NCI-H526 treated with DMSO at 0.1 percent for 48 hours (cell line): ENCODE data around the gene GMDS.

ENCODE experiments used
- DNase-seq: peaks from one replicate; lab custom pipeline; 2025; lab: John Stamatoyannopoulos, UW

The GMDS gene

DNA sequence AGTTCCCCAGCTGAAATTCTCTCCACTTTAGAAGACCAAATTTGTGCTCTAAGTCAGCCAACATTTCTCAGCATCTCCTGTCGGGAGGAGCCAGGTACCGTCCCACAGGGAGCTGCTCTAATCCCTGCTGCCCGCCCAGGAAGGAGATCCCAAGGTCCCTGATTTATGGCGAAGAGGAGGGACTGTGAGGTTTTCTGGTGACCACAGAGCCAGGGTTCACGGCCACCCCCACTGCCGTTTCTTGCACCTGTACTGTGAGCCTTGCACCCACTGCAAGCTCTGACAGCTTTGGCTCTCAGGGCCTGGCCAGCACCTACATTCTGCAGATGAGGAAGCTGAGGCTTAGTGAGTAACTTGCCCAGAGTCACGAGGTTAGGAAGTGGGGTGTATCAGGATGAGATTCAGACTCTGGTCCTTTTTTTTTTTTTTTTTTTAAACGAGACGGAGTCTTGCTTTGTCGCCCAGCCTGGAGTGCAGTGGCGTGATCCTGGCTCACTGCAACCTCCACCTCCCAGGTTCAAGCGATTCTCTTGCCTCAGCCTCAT is 600.8 kb downstream of the GMDS start:
- no peak for DNase-seq

DNA sequence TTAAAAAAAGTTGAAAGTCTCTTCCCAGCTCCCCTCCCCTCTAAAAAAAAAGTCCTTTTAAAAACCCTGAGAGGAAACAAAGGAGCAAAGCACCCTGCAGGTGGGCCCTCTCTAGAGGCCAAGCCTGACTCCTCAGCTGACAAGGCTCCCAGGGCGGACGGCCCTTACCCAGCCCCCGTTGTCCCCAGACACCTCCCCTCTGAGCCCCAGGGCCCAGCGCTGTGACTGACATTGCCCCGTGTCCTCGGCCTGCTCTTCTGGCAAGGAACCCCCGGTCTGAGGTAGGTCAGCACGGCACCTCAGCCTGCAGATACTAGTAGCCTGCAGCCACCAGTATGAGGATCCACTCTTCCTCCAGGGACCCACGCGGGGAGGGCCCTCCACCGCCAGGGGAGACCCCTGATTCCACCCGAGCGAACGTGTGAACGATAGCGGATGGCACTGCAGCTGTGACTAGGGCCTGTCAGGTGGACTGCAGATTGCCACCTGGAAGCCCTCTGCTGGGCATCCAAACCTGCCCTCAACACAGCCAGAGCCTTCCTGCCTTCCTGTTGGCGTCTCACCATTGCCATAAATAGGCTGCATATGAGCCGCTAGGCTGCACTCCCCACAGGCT is 601.5 kb downstream of the GMDS start:
- no peak for DNase-seq

DNA sequence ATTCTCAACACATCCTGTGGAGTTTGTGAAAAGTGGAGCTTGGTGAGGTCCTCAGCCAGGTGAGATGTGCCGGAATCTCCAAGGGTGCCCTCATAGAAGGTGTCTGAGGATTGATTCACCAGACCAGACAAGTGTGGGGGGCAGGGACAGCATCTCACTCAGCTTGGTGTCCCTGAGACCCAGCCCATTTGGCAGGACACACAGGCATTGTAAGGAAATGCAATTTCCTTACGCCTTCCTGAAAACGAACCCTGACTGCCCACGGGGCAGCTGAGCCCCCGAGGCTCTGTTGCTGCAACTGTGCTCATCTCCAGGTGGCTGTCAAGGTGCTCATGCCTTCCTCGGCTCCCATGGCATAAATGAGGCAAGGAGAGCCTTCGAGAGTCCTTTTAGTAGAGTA is 602.3 kb downstream of the GMDS start:
- no peak for DNase-seq

DNA sequence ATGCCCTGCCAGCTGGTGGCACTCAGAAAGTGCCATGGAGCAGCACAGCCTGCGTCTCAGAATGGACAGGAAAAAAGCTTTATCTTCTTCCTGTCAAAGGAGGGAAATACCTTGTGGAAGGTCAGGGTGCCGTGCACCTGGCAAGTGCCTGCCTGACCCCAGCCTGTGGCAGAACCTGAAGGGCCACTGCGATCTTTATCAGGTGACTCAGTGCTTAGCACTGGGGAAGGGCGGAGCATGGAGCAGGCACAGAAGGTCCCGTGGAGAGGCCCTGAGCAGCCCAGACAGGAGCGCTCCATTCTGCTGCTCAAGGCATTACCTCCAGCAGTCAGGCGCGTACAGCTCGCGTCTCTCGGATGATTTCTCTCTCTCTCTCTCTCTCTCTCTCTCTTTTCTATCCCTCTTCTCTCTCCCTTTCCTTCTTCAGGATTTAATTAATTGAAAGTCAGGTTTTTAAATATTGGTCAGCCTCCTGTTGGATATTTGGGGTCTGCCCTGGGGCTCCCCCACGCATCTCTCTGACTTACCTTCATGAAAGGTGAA is 604.0 kb downstream of the GMDS start:
- DNase-seq, result no peak

DNA sequence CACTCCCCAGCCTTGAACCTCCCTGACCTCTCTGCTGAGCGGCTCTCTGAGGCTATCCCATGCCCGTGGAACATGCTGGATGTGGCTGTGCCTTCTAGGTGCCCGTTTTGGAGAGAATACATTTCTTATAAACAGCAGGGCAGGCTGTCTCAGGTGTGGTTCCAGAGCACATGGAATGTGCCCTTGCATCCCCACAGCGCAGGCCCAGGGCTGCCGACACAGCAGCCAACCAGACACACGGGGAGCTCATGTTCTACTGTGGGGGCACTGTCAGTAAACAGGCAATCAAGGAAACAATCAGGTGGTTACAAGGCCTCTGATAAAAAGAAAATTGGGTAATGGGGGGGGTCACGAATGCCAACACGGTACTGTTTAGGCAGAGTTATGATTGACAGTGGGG is 604.9 kb downstream of the GMDS start:
- DNase-seq, result no peak

DNA sequence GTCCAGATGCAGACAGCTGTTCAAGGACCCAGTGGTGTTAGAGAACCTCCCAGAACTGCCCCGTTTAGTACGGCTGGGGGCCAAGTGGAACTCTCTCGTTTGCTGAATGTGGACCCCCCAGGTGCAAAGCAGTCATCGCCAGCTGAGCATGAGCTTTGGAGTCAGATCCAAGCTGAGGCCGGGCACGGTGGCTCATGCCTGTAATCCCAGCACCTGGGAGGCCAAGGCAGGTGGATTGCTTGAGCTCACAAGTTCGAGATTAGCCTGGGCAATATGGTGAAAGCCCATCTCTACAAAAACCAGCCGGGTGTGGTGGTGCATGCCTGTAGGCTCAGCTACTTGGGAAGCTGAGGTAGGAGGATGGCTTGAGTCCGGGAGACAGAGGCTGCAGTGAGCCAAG is 606.0 kb downstream of the GMDS start:
- no peak for DNase-seq

DNA sequence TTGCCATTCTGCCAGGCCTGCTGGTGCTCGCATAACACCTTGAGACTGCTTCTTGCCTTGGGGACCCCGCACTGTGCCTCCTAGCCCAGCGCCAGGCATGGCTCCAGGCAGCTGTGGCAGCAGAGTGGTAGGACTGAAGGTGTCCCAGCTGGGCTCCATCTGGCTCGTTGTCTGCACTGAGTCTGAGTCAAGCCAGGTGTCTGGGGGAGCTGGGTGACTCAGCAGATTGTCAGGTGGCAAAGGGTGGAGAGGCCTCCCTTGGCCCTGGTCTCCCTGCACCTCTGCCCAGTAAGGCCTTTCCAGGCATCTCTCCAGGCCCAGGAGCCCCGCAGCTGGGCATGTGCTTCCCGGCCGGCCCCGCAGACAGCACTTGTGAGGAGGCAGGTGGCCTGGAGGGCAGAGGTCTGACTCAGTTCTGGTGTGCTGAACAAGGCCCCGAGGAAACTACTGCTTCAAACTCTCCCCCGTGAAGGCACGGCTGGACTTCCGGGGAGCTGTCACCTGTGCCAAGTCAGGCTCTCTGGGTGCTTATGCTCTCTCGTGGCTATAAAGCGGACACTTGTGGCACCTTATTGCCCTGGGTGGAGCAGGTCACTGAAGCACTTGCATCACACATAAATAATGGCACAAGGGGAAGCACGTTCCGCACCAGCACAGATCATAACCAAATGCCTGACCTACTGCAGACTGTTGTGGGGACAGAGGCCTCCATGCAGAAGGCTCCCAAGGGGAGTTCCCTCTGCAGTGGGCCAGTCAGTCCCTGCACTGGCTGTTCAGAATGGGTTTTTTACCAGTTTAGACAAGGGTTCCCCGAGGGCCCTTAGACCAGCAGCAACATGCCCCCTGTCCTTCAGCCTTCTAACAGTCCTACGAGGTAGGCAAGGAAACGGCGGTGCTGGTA is 608.2 kb downstream of the GMDS start:
- DNase-seq, result no peak

DNA sequence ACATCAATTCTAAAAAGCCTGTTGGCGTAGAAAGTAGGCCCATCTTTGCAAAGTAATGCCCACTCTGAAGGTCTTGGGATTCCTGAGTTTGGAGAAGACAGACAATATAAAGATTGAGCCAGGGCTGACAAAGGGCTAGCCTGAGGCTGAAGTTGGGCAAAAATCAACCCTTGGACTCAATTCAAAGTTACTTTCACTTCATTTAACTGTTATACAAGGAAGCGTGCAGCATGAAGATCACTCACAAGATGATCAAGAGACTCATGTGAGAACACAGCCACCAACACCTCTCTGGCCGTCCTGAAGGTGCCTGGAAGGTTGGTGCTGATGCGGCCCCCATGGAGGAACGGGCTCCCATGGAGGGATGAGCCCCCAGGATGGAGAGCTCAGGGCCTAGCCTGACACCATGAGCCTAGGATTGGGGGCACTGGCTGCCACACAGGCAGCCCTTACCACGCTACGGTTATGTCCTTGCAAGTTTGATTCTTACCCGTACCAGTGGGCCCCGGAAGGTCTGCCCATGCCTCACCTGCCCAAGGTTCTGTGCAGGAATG is 609.1 kb downstream of the GMDS start:
- no peak for DNase-seq

DNA sequence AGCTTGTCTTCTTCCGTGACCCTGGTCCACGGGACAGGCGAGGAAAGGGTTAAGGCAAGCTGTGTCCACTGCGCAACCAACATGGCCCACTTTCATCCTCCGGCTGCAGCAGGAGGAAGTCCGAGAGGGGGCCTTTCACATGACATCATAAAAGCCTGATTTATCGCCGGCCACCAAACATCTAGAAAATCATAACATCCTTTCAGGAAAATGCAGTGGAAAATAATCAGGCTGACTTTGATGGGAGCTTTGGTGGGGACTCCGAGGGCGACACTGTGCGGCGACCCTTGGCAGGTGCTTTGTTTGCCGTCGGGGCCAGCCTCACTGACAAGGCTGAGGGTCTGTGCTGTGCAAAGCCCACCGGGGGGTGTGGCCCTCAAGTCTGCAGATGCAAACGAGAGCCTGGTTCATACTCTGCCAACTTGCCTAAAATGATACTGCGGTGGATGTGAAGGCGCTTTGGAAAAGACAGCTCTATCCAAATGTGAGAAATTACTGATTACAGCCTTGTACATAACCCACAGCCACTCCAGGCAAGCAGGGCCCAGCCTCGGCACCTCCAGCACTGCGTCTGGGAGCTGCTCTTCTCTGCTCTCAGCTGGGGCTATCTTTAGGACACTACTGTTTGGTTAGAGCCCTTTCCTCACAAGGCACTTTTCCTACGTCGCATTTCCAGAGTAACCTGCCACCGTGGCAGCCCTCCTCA is 609.9 kb downstream of the GMDS start:
- DNase-seq, result no peak

DNA sequence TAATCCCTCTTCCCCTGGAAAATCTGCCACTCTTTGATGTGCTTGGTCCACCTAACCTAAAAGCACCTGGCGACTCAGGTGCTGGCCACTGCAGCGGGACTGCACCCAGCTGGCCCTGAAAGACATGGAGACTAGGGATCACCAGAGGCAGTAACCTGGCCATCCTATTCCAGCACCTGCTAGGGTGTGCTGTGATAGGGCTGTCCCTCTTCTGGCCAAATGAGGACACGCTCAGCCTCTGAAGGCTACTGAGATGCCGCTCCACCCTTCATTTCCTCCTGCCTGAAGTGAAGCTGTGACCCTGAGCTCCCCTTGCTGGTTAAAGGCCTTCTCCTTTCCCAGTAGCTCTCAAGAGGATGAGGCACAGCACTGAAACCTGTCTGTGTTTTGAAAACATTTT is 611.3 kb downstream of the GMDS start:
- DNase-seq, result no peak

DNA sequence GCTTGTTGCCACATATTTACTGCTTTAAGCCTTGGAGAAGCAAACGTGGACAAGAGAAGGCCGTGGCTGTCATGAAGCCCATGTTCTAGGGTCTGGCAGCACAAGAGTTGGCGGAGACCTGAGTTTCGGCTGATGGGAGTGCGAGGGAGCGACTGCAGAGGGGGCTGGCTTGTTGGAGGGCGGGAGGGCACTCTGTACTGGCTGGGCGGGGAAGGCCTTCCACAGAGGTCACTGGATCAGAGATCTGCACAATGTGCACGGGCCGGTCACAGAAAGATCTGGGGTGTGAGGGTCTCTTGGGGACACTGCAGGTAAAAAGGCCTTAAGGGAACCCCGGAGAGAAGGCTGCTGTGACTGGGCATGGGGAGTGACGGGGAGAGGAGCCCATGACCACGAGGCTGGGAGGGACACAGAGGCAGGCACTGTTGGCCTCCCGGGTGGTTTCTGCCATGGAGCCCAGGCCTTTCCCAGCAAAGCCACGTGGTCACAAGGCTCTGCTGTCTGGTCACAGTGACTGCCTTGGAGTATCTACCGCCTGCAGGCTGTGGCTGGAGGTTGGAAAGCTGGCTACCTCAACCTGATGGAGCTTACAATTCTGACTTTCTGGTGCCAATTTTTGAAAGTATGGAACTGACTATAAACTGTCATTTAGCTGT is 611.9 kb downstream of the GMDS start:
- no peak for DNase-seq

DNA sequence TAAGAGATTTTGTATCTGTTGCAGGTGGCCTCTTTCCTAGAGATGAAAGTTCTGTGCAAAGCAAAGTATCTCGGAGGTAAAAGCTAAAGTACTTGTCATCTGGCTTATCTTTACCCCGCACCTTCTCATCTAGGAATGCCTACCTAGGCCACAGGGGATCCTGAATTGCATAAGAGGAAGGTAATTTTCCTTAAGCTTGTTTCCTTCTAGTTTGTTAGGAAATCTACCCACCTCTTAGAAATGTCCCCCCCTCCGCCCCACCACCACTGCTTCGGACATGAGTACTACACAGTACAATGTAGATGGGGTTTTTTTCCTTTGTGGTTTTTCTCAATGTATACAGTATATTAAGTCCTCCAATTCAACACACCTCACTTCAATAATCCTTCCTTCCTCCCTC is 614.2 kb downstream of the GMDS start:
- no peak for DNase-seq

DNA sequence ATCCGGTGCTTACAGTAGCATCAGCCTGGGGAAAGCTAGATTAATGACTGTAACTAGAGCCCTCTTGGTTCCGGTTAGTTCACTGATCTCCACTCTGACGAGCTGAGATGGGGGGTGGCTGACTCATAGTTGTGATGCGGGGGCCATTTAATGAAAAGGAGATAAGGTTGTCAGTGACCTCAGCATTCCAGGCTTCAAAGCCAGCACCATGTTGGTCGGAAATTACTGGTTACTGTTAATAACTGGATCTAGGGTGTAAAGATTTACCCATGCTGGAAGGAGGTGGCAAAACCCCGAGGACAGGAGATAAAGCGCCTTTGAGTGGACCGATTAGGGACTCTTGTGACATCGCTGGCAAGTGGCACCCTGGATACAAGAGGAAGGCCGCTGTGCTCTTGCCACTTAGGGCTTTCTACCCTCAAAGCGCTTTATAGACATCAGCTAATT is 614.6 kb downstream of the GMDS start:
- DNase-seq, result no peak

DNA sequence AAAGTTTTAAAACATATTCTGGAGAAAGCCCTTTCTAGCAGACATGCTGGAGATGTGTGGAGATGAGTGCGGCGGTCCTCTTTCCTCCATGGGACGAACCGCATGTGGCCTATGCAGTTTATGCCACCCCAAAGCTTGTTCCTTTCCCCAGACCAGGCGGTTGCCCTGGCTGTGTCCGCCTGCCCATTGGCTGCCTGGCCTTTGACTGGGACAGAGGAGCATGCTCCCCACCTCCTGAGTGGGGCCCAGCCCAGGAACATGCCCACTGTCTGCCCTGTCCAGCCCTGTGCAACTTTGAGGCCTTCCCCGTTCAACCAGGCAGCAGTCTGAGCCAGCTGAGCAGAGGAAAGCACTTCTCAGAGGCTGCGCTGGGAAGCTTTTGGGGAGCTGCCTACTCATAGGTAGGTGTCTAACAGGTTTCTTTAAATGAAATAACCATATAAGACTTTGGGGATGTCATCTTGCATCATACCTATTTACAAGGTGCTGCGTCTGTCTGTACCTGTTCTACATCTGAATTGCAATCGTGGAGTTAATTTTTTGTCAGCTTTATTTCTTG is 615.1 kb downstream of the GMDS start:
- no peak for DNase-seq

DNA sequence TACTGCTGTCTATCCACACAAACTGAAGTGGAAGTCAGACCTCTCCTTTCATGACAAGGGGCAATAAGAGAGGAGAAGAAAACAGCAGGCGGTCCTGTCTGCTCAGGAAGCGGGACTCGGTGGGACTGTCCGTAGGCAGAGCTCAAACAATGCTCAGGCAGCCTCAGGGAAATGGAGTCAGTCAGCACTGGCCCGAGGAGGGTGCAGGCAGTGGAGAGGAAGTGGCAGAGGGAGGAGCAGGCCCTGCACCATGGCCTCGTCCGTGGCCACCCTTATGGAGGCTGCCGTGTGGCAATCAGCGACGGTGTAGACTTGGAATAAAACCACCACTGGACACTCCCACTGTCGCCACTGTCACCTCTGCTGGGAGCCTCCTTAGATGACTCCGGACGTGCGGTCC is 616.1 kb downstream of the GMDS start:
- no peak for DNase-seq

DNA sequence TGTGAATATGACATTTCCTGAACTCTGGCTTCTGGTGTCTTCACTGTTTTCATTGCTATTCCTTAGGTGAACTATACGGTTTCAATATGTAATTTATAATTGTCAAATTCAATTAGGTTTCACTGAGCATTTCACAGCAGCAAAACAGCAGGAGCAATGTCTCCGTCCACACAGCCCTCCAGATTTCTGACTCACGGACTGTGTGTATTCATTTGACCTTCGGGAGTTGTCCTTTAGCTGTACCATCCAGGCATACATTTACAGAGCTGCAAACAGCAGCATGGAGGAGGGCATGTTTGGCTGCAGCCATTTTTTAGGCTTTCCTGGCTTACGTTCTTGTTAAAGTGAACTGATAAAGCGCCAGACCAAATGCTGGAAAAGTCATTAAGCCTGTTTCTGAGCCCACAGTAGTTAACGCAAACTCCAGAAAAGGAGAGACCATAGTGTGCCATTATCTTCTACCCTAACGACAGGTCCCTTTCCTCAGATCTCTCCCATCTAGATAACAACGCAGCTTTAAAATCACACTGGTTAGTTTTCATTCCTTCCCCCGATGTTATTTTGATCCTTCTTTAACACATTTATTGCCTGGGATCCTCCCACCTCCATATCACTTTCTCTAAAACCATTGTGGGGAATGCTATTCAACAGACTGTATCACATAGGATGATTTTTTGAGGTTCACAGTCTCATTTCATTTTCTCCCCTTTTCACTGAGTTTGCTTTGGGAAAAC is 617.4 kb downstream of the GMDS start:
- no peak for DNase-seq

DNA sequence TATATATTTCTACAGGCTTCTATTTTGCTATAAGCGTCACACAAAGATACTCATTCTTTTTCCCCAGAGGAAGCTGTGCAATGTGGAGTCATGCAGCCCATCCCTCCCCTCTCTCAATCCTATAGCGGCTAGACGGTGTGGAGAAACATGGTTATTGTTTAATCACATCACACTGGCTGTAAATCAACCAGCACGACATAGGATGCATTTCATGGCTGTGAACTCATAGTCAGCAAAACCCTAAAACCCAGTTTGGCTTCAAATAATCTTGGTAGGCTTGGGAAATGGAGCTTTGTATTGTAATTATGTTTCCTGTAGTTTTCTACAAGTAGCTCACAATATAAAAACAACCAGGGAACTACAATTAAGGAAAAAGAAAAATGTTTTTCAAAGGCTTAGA is 618.9 kb downstream of the GMDS start:
- no peak for DNase-seq

DNA sequence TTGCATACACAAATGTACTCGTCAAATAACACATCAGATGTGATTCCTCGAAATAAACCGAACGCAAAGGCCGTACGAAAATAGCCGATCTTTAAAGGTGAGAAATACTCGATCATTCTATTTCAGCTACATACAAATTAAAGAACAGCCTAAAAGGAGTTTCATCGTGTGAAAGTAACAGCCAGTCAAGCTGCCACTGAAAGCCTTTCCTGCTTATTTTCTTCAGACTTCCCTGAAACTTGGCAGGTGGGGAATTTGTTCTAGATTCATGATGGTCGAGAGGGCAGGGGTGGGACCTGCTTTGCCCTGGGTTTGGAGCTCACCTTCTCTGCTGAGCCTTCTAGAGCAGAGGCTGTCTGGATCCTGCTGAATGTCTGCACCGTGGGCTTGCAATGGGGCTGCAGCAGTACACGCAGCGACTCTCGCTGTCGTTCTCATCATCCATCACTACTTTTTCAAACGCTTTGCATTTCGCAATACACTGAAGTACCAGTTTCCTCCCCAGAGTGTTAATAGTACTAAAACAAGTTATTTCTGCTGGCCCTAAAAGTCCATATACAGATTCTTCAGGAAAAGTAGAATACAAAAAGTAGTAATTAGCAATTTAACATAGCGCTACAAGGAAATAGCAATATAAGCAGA is 619.5 kb downstream of the GMDS start:
- DNase-seq, result no peak

DNA sequence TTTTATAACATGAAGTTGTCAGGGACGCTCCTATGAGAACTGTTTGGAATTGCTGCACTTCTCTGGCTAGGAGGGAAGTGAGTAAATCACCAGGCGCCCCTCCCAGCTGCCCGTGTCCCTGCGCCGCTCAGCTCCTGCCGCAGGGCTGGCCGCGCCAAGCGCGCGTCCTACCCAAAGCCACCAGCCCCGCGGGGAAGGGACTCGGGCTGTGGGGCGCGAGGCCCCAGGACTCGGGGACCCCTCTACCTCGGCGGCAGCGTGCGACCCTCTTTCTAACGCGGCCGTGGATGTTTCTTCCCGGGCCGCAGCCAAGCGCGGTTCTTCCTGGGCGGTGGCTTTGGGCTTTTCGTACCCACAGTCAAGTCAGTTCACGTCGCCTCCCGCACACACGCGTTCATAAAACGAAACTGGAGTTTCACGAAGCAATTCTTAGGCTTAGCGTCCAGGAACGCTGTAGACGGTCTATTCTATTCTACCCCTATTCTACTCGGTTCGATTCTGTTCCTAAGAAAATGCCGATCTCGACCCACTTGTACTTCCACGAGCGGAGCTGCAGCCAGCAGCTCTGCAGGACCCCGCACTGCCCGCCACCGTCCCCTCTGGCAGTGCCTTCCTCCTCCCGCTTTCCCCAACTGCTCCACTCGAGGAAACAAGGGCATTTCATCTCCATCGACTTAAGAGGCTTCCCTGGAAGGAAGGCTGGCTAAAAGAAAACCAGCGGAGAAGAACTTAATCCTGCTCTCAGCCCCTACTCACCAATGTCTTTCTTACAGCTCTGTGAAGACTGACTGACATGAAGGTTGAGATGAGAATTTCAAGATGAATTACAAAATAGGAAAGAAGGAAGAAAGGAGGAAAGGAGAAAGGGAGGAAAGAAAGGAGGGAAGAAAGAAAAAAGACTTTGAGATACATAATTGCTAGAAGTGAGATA is 620.3 kb downstream of the GMDS start:
- DNase-seq, result no peak
